Measurements from ENCODE around the gene WDR43. TPM values are rescaled to one million over a fixed set of nuclear protein-coding genes. Genes with fewer than 3 reads are reported as not detected.

WDR43 gene
- polyA plus RNA-seq, 1 of the 3 experiments (the other 2 are of a cell fraction) = 35.1 TPM

Small RNA genes lying within 50 kb of the gene (small RNA-seq; reads per million reads assigned to genes)
- 0 reads per million in 7 experiments for gene RF00019
- gene SNORD53 = 4.7 to 73.6 (median 14.0) reads per million in 7 experiments
- 5.2 to 72.3 (median 40.1) reads per million in 7 experiments for gene SNORD53B
- gene SNORD92 = 2.8 to 80.3 (median 17.6) reads per million in 7 experiments

Other genes starting within 250 kb of the WDR43 start
- gene PPP1CB, start 142.8 kb upstream of the WDR43 start, polyA plus RNA-seq (2012; rRNA removed) = 21.7 and 24.7 TPM in 2 replicates
- 0.10 TPM in 1 of 2 replicates, not detected in the other for gene SPDYA, start 83.8 kb upstream of the WDR43 start, polyA plus RNA-seq (2012; rRNA removed)
- 11.0 and 11.4 TPM in 2 replicates for gene TRMT61B, start 24.4 kb upstream of the WDR43 start, polyA plus RNA-seq (2012; rRNA removed)
- gene TOGARAM2, start 86.6 kb downstream of the WDR43 start, polyA plus RNA-seq (2012; rRNA removed) = 0.10 and 0.69 TPM in 2 replicates
- gene PCARE, start 179.9 kb downstream of the WDR43 start, polyA plus RNA-seq (2012; rRNA removed) = not detected in 2 replicates
- 12.7 and 20.7 TPM in 2 replicates for gene CLIP4, start 220.7 kb downstream of the WDR43 start, polyA plus RNA-seq (2012; rRNA removed)